HG03575 (cell line): ENCODE measurements around the gene RLN3.

Source experiments
- ATAC-seq: cut with Tn5 transposase; IDR thresholded peaks from one replicate; pipeline ENCODE4 v1.9.1; 2021; ENCODE audit not compliant: unreplicated experiment, insufficient number of reproducible peaks, low FRiP score; ENCODE audit errors: extremely low read depth

Gene RLN3, protein sequence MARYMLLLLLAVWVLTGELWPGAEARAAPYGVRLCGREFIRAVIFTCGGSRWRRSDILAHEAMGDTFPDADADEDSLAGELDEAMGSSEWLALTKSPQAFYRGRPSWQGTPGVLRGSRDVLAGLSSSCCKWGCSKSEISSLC

GRCh38 chr19:14027856-14028450 is at the start of gene RLN3:
Gene RLN3, plus strand, starts transcription at chr19:14028148. Its CDS starts 57 bp downstream, at chr19:14028205.
- no peak for ATAC-seq

DNA sequence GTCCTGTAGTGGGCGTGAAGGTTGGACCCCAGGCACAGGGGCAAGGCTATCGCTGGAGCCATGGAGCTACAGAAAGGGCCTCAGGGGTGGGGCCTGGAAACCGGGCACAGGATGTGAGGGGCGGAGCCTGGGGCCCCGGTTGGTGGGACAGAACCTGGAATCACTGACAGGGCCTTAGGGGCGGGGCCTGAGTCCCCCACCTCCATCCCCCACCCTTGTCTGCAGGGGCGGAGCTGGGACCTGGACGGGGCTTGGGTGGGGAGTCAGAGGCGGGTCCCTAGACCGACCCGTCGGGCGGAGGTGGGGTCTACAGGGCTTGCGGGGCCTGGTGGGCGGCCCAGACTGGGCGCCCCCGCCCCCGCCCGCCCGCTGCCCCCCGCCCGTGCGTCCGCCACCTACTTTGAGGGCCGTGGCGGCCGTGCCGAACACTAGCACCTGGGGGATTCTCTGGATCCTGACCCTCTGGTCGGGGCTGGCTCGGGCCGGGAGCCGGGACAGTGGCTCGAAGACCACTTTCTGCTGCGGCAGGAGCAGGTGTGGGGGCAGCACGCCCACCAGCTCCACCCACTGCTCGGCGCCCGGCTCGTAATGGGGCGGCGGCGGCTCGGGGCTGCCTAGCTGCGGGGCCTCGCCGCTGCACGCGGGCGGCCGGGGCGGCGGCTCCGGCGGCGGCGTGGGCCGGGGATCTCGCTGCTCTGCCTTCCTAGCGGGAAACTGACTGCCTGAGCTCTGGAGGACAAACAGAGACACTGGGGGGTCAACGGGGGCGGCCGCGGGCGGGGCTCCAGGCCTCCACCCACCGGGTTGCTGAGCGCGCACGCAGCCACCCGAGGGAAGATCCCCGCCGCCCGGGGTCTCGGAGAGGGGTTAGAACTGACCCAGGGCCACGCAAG is 49.4 kb upstream of the RLN3 start:
- no peak for ATAC-seq

GRCh38 chr19:13979244-13979615 is 48.7 kb upstream of the RLN3 start:
- no peak for ATAC-seq

GRCh38 chr19:13979686-13980085 is 48.3 kb upstream of the RLN3 start:
- no peak for ATAC-seq

- no peak for ATAC-seq
Measured at GRCh38 chr19:13980340-13980739, 47.6 kb upstream of the RLN3 start.

DNA sequence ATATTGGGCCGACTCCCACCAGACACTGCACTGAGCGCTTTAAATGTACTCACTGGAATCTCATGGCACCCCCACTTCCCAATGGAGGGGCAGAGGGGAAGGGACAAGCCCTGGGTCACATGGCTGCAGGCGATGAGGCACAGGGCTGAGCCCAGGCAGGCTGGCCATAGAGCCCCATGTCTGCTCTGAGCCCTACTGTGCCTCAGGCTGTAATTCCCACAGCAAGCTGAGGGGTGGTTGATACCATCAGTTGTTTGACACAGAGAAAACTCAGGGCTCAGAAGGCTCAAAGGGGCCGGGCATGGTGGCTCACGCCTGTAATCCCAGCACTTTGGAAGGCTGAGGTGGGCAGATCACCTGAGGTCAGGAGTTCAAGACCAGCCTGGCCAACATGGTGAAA is 46.9 kb upstream of the RLN3 start:
- no peak for ATAC-seq

DNA sequence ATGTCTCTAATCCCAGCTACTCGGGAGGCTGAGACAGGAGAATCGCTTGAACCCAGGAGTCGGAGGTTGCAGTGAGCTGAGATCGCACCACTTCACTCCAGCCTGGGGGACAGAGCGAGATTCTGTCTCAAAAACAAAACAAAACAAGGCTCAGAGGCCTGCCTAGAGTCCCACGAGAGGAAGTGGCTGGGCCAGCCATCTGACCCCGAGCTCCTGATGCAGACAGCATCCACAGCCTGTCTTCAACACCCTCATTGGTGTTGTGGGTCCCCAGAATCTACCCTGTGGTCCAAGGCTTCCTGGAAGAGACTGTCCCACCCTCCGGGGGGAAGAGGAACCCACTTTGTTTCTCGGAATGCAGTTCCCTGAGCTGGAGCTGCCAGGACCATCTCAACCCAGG is 46.5 kb upstream of the RLN3 start:
- ATAC-seq: no peak

DNA sequence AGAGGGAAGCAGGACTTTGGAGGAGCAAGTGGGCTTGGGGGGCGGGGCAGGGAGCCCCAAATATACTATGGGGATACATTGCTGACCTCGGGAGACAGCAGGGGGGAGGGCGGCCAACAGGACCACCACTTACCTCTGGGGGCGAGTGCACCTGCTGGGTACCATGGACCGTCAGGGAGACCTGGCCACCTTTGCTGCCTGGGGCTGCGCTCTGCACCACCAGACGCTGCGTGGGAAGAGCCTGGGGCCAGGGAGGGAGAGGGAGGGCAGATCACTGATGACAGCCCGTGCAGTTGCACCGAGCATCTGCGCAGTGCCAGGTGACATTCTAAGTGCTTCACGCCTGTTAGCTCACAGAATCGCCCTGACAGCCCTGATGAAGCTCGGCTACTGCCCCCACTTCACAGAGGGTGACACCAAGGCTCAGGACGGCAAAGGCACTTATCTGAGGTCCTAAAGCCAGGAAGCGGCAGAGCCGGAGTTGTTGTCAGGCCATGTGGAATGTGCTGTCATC is 45.9 kb upstream of the RLN3 start:
- no peak for ATAC-seq

- no peak for ATAC-seq
Measured at GRCh38 chr19:13982773-13983172, 45.2 kb upstream of the RLN3 start.

DNA sequence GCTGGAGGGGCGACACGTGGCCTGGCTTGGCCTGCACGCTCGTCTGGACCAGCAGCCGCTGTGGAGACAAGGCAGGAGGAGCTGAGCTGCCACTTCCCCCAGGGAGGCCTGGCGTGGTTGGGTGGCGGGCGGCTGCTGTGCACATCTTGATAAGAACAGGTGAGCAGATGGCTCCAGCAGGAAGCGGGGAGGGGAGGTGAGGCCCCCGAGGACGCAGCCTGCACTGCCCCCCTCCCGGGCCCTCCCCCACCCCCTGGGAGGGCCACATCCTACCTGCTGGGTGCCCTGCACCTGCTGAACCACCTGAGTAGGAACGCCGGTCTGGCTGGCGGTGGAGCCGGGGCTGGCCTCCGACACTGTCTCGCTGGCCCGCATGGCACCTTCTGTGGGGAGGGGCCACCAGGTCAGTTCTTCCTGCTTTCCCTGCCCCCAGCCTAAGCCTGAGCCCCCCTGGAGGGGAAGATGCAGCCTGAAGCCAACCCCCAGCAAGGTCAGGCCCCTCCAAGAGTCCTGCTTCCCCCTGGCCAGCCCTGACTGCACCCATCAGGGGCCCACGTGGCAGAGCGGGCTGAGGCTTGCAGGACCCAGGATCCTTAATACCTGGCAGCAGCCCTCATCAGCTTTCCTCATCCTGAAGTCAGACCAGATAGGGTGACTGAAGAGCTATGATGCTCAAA is 44.6 kb upstream of the RLN3 start:
- no peak for ATAC-seq

- ATAC-seq: no peak
Measured at GRCh38 chr19:13984186-13984585, 43.8 kb upstream of the RLN3 start.

DNA sequence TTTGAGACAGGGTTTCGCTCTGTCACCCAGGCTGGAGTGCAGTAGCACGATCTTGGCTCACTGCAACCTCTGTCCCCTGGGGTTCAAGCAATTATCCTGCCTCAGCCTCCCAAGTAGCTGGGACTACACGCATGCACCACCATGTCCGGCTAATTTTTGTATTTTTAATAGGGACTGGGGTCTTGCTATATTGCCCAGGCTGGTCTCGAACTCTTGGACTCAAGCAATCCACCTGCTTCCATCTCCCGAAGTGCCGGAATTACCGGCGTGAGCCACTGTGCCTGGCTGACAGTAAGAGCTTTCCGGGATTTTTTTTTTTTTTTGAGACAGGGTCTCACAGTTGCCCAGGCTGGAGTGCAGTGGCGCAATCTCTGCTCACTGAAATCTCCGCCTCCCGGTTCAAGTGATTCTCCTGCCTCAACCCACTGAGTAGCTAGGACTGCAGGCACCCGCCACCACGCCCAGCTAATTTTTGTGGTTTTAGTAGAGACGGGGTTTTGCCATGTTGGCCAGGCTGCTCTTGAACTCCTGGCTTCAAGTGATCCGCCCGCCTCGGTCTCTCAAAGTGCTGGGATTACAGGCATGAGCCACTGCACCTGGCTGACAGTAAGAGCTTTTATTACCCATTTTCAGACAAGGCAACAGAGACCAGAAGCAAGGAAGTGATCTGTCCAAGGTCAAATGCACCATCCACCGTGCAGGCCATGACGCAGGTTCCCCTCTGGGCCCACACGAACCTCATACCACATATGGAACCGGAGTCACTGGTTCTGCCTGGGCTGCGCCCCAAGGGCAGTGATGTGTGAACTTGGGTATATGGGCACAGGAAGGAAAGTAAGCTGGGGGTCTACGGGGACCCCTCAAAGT is 42.8 kb upstream of the RLN3 start:
- no peak for ATAC-seq

- ATAC-seq: no peak
Measured at GRCh38 chr19:13985771-13986347, 42.1 kb upstream of the RLN3 start.

DNA sequence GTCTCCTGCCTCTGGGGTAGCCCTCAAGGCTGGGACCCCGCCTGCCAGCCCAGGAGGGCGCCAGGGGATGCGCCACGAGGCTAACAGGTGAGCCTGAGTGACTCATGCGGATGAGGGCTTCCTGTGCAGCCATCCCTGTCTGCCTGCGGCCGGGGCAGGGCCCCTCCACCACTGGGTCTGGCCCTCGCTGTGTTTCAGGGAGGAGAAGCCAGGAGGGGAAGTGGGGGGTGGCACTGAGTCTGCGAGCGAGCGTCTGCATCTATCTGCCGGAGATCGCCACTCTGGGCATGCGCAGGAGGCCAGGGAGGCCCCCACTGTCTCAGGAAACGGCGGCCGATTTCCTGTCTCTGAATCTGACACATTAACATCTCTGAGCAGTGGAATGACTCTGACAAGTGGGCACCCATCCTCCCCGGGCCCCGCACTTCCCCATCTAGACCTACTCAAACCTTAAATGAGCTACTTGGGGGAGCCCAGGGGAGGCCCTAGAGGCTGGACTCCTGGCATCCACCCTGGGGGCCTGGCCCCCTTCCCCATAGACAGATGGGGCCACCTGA is 41.5 kb upstream of the RLN3 start:
- peak; percentile 51 for ATAC-seq

DNA sequence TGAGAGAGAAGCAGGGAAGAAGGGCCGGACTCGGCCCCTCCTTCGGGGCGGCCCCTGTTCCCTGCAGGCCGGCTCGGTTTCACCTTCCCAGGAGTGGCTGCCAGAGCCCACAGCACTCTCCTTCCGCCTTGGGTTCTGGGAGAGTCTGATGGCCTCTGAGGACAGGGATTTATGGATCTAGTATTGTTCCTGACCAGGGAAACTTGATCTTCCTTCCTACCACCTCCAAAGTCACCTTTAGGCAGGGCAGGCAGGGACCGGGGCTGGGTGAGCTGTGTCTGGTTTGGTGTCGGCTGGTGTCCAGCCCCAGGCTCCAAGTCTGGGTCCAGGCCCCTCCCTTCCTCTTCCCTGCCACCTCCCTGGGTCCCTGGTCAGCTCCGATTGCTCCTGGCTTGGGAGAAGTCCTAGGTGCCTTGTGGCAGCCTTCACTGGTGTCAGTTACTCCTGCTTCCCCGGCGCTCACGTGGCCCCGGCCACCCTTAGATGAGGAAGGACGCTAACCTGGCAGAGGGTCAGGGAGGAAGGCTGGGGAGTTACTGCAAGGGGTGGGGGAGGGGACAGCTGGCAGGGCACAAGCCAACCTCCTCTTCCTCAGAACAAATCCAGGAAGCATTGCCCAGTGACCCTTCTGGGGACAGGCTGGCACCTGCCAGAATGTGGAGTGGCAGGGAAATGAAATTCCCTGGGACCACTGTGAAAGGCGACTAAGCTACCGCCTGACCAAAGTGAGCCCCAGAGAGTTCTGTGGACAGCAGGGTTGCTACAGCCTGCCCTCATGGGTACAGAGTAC is 40.7 kb upstream of the RLN3 start:
- ATAC-seq: no peak

DNA sequence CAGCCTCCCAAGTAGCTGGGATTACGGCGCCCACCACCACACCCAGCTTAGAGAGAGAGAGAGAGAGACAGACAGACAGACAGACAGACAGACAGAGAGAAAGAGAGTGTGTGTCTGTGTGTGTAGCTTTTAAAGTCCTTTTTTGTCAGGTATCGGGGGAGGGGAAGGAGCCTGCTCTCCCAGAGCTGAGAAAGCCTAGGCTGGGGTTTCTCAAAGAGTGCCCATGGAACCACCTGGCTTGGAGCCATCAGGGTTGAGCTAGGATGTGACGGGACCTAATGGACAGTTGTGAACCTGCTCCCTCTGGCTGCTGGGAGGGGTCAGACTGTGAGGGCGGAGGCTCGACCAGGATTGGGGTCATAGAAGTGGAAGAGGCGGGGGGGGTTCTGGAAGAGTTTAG is 38.5 kb upstream of the RLN3 start:
- no peak for ATAC-seq

GRCh38 chr19:13990085-13990484 is 37.9 kb upstream of the RLN3 start:
- ATAC-seq: no peak
